Measurements from ENCODE around the gene ELMO3.

DNA sequence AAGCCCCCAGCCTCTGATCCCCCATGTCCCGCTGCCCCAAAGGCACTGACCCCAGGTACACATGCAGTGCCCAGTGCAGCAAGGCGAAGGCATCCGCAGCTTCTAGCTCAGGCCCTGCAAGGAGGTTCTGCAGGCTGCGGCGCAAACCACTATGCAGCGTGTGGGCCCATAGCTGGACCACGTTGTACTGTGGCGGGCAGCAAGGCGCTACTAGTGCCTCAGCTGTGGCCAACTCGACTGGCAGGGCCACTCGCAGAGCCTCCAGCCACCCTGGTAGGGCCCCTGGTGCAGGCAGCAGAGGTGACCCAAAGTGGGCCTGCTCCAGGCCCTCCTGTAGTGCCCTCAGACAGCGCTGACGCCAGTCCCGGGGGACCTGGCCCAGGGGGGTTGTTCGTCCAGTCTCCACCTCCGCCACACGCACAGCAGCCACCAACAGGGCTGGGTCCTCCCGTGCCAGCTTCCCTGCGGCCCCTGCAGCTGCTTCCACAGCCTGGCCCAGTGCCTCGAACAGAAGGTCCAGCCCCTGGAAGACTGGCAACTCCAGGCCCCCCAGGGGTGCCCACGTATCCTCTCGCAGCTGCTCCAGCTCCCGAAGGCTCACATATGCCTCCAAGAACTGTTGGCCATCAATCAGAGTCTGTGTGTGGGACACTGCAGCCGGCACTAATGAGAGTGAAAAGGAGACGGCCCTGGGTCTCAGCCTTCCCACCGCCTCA is 11.6 kb upstream of the ELMO3 start:
- no peak for TF ChIP-seq CEBPB (IDR thresholded peaks at IDR 0.05; ENCODE audit: low read depth)
- TF ChIP-seq, protein P1, sequence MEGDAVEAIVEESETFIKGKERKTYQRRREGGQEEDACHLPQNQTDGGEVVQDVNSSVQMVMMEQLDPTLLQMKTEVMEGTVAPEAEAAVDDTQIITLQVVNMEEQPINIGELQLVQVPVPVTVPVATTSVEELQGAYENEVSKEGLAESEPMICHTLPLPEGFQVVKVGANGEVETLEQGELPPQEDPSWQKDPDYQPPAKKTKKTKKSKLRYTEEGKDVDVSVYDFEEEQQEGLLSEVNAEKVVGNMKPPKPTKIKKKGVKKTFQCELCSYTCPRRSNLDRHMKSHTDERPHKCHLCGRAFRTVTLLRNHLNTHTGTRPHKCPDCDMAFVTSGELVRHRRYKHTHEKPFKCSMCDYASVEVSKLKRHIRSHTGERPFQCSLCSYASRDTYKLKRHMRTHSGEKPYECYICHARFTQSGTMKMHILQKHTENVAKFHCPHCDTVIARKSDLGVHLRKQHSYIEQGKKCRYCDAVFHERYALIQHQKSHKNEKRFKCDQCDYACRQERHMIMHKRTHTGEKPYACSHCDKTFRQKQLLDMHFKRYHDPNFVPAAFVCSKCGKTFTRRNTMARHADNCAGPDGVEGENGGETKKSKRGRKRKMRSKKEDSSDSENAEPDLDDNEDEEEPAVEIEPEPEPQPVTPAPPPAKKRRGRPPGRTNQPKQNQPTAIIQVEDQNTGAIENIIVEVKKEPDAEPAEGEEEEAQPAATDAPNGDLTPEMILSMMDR (IDR thresholded peaks at IDR 0.05 in 2 of 3, conservative IDR thresholded peaks at IDR 0.05 in 1 of 3; ENCODE audit: borderline replicate concordance in 1 of 3, insufficient read depth in 1 of 3, low read depth in 2 of 3, low read length in 2 of 3) = no peak

Measured in HCT116 (cell line).